Mesothelial cell of epicardium (in vitro differentiated cells): ENCODE data around the gene S100B. TPM values are rescaled to one million over a fixed set of nuclear protein-coding genes. Genes with fewer than 3 reads are reported as not detected.

ENCODE experiments used
- DNase-seq, 2 experiments: peaks; one replicate each; pipeline ENCODE4 v3.0.0; 2021; ENCODE audit warnings: low spot score in 2 of 2; ENCODE audit not compliant: unreplicated experiment in 2 of 2
- H3K27ac Mint-ChIP-seq: 2 replicates; pipeline ENCODE4 v1.8.0; 2021; ENCODE audit warnings: mixed read lengths
- H3K27me3 Mint-ChIP-seq: 2 replicates; pipeline ENCODE4 v1.8.0; 2021; ENCODE audit warnings: low read depth, mixed read lengths
- H3K36me3 Mint-ChIP-seq: 2 replicates; pipeline ENCODE4 v1.8.0; 2021; ENCODE audit warnings: mixed read lengths
- H3K4me1 Mint-ChIP-seq: 2 replicates; pipeline ENCODE4 v1.8.0; 2021; ENCODE audit warnings: mixed read lengths
- H3K4me3 Mint-ChIP-seq: 2 replicates; pipeline ENCODE4 v1.8.0; 2021; ENCODE audit warnings: mild to moderate bottlenecking, moderate library complexity, mixed read lengths
- H3K9me3 Mint-ChIP-seq: 2 replicates; pipeline ENCODE4 v1.8.0; 2021; ENCODE audit warnings: mixed read lengths
- total RNA-seq: library from RNA; stranded (reverse); gene quantifications from 3 replicates; pipeline ENCODE4 v1.2.1, GENCODE V29; 2021
- TF ChIP-seq, protein P1 (sequence below): fragments of 200-600 bp; sonication (generic); IDR thresholded peaks from one replicate; pipeline ENCODE4 v1.5.0; 2021; ENCODE audit warnings: antibody characterized with exemption; ENCODE audit not compliant: unreplicated experiment

S100B gene
- total RNA-seq, 1 donor from 2014 or later = 0.27 TPM

GRCh38 chr21:46550116-46550941 lies 54.6 kb downstream of the S100B start:
- Mint-ChIP-seq H3K27me3 (no peaks in the 10 kb centered on the region), H3K4me3 (no peak overlapping the region), H3K27ac (no peak overlapping the region), H3K36me3 (peaks cover 33% of the 10 kb centered on the region), H3K4me1 (no peaks in the 10 kb centered on the region), H3K9me3 (peaks cover 4% of the 10 kb centered on the region)
- TF ChIP-seq, protein P1, sequence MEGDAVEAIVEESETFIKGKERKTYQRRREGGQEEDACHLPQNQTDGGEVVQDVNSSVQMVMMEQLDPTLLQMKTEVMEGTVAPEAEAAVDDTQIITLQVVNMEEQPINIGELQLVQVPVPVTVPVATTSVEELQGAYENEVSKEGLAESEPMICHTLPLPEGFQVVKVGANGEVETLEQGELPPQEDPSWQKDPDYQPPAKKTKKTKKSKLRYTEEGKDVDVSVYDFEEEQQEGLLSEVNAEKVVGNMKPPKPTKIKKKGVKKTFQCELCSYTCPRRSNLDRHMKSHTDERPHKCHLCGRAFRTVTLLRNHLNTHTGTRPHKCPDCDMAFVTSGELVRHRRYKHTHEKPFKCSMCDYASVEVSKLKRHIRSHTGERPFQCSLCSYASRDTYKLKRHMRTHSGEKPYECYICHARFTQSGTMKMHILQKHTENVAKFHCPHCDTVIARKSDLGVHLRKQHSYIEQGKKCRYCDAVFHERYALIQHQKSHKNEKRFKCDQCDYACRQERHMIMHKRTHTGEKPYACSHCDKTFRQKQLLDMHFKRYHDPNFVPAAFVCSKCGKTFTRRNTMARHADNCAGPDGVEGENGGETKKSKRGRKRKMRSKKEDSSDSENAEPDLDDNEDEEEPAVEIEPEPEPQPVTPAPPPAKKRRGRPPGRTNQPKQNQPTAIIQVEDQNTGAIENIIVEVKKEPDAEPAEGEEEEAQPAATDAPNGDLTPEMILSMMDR = no peak
- DNase-seq = no peak

GRCh38 chr21:46549650-46550049 lies 55.2 kb downstream of the S100B start:
- TF ChIP-seq, protein P1 = no peak
- no peak overlapping the region for H3K27ac Mint-ChIP-seq
- H3K4me1 Mint-ChIP-seq = no peaks in the 10 kb centered on the region
- peaks cover 37% of the 10 kb centered on the region for H3K36me3 Mint-ChIP-seq
- H3K4me3 Mint-ChIP-seq = no peak overlapping the region
- peaks cover 4% of the 10 kb centered on the region for H3K9me3 Mint-ChIP-seq
- H3K27me3 Mint-ChIP-seq = no peaks in the 10 kb centered on the region
- no peak for DNase-seq

Other genes starting within 250 kb of the S100B start
- gene DIP2A, start 146.2 kb downstream of the S100B start, total RNA-seq = 54.6 to 57.2 TPM (median 56.9 TPM) in 3 replicates
- 80.0 to 85.5 TPM (median 84.4 TPM) in 3 replicates for gene PRMT2, start 30.6 kb upstream of the S100B start, total RNA-seq